ENCODE results near the gene TMED1. TPM values are rescaled to one million over a fixed set of nuclear protein-coding genes. Genes with fewer than 3 reads are reported as not detected.

TMED1 gene
- total and polyA plus RNA-seq, 9 of the 15 experiments (the other 6 are each of a cell fraction or from before 2014, with no cell fraction given), result 0.86 to 30.2 (median 23.5) TPM

DNA sequence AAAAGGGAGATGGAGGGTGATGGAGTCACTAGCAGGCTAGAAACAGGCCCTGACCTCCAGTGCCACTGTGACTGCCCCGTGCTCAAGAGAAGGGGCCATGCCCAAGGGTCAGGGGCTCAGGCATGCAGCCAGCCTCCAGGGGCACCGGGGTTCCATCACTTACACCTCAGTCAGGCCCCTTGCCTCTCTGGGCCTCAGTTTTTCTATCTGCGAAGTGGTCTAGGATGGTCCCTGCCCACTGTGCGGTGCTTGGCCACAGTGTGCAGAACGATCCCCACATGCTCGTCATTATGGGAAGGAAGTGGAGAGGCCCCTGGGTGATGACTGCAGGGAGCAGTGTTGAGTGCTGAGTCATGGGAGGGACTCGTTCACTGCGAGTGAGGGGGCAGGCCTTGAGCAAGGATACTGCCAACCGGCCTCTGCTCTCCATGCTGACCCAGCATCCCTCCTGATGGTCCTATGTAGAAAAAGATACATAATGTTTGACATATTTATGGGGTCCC, 23.1 kb downstream of the TMED1 start (continued):
- TF ChIP-seq, protein P1, sequence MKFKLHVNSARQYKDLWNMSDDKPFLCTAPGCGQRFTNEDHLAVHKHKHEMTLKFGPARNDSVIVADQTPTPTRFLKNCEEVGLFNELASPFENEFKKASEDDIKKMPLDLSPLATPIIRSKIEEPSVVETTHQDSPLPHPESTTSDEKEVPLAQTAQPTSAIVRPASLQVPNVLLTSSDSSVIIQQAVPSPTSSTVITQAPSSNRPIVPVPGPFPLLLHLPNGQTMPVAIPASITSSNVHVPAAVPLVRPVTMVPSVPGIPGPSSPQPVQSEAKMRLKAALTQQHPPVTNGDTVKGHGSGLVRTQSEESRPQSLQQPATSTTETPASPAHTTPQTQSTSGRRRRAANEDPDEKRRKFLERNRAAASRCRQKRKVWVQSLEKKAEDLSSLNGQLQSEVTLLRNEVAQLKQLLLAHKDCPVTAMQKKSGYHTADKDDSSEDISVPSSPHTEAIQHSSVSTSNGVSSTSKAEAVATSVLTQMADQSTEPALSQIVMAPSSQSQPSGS (CRISPR knock-in tag; IDR thresholded peaks at IDR 0.05), result no peak
- TF ChIP-seq ZFX (CRISPR knock-in tag; IDR thresholded peaks at IDR 0.05) (peak; percentile 55), MXD1 (CRISPR knock-in tag; IDR thresholded peaks at IDR 0.05; ENCODE audit: borderline replicate concordance, poor library complexity, severe bottlenecking) (no peak), GTF2A2 (tag; IDR thresholded peaks at IDR 0.05) (no peak), ZNF316 (IDR thresholded peaks at IDR 0.05) (peak; percentile 97), ZNF644 (tag; IDR thresholded peaks at IDR 0.05; ENCODE audit: low read depth) (no peak), HDAC2 (IDR thresholded peaks at IDR 0.05) (peak; percentile 59; the same call in 1 of the 2 replicates), DNMT1 (IDR thresholded peaks at IDR 0.05) (no peak), CHD7 (IDR thresholded peaks at IDR 0.05; ENCODE audit: low read depth, low read length) (no peak), SMAD4 (CRISPR knock-in tag; conservative IDR thresholded peaks at IDR 0.05) (no peak; the same call in 1 of the 2 replicates), CCNT2 (IDR thresholded peaks at IDR 0.05; ENCODE audit: borderline replicate concordance, extremely low read depth, insufficient read length, low read depth, low read length) (no peak), KLF1 (tag; IDR thresholded peaks at IDR 0.05) (0 out of 2 replicates have a peak, but pooled peaks have one; percentile 15), NFIX (CRISPR knock-in tag; IDR thresholded peaks at IDR 0.05; ENCODE audit: low read depth) (no peak), ZNF431 (CRISPR knock-in tag; IDR thresholded peaks at IDR 0.05) (no peak), RAD21 (CRISPR knock-in tag; conservative IDR thresholded peaks at IDR 0.05 in 1 of 2, IDR thresholded peaks at IDR 0.05 in 1 of 2) (peak in 1 of 2 experiments; percentile 16; a peak in 1 of 4 replicates)

Measured in K562 (cell line).